Activated naive CD8-positive, alpha-beta T cell (primary cell): ENCODE results near the gene MAN1C1.
"Not testable (repeated sequence)": the region's sequence is repeated elsewhere in the genome, so short reads cannot be mapped to it uniquely, and the experiment has no call there.

Source experiments
- H3K27ac Mint-ChIP-seq: one replicate; pipeline ENCODE4 v1.8.0; 2021; ENCODE audit warnings: mixed read lengths
- H3K27me3 Mint-ChIP-seq: one replicate; pipeline ENCODE4 v1.8.0; 2021; ENCODE audit warnings: mixed read lengths
- H3K36me3 Mint-ChIP-seq: one replicate; pipeline ENCODE4 v1.8.0; 2021; ENCODE audit warnings: mixed read lengths
- H3K4me1 Mint-ChIP-seq: one replicate; pipeline ENCODE4 v1.8.0; 2021; ENCODE audit warnings: low read depth, mixed read lengths
- H3K4me3 Mint-ChIP-seq: one replicate; pipeline ENCODE4 v1.8.0; 2021; ENCODE audit warnings: mild to moderate bottlenecking, mixed read lengths
- H3K9me3 Mint-ChIP-seq: one replicate; pipeline ENCODE4 v1.8.0; 2021; ENCODE audit warnings: low read depth, mixed read lengths

The MAN1C1 gene

GRCh38 chr1:25629836-25630235 is 13.2 kb downstream of the MAN1C1 start:
- Mint-ChIP-seq H3K27me3 (no peaks in the 10 kb centered on the region), H3K4me3 (peak overlapping the region; percentile 53)

GRCh38 chr1:25631750-25632485 is 15.3 kb downstream of the MAN1C1 start:
- H3K27me3 Mint-ChIP-seq: no peaks in the 10 kb centered on the region
- H3K27ac Mint-ChIP-seq: peak overlapping the region; percentile 93
- peaks cover 10% of the 10 kb centered on the region for H3K36me3 Mint-ChIP-seq
- peaks cover 71% of the 10 kb centered on the region for H3K4me1 Mint-ChIP-seq
- H3K4me3 Mint-ChIP-seq: peak overlapping the region; percentile 90
- peaks cover 5% of the 10 kb centered on the region for H3K9me3 Mint-ChIP-seq

More at GRCh38 chr1:25629836-25630235, 13.2 kb downstream of the MAN1C1 start:
- H3K9me3 Mint-ChIP-seq: no peaks in the 10 kb centered on the region
- H3K36me3 Mint-ChIP-seq: peaks cover 9% of the 10 kb centered on the region
- H3K4me1 Mint-ChIP-seq: peaks cover 80% of the 10 kb centered on the region
- H3K27ac Mint-ChIP-seq: peak overlapping the region; percentile 35

- Mint-ChIP-seq H3K4me3 (peak overlapping the region; percentile 55), H3K36me3 (peaks cover 21% of the 10 kb centered on the region), H3K27me3 (no peaks in the 10 kb centered on the region), H3K4me1 (peaks cover 71% of the 10 kb centered on the region), H3K9me3 (peaks cover 10% of the 10 kb centered on the region), H3K27ac (peak overlapping the region; percentile 93)
Observed at GRCh38 chr1:25634066-25634465, 17.5 kb downstream of the MAN1C1 start.

- H3K27me3 Mint-ChIP-seq: no peaks in the 10 kb centered on the region
Observed at GRCh38 chr1:25634896-25635295, 18.3 kb downstream of the MAN1C1 start.

GRCh38 chr1:25636141-25636540 is 19.6 kb downstream of the MAN1C1 start:
- H3K27ac Mint-ChIP-seq, H3K27me3 Mint-ChIP-seq: not testable (repeated sequence)

More at GRCh38 chr1:25634896-25635295, 18.3 kb downstream of the MAN1C1 start:
- H3K4me3 Mint-ChIP-seq: no peak overlapping the region
- H3K4me1 Mint-ChIP-seq: peaks cover 71% of the 10 kb centered on the region
- peaks cover 14% of the 10 kb centered on the region for H3K9me3 Mint-ChIP-seq
- H3K36me3 Mint-ChIP-seq: peaks cover 25% of the 10 kb centered on the region
- peak overlapping the region; percentile 46 for H3K27ac Mint-ChIP-seq

GRCh38 chr1:25640646-25641328 is 24.2 kb downstream of the MAN1C1 start:
- peaks cover 29% of the 10 kb centered on the region for H3K36me3 Mint-ChIP-seq
- peaks cover 13% of the 10 kb centered on the region for H3K9me3 Mint-ChIP-seq
- peak overlapping the region; percentile 50 for H3K4me3 Mint-ChIP-seq
- no peaks in the 10 kb centered on the region for H3K27me3 Mint-ChIP-seq
- peak overlapping the region; percentile 47 for H3K27ac Mint-ChIP-seq
- H3K4me1 Mint-ChIP-seq: peaks cover 69% of the 10 kb centered on the region

More at GRCh38 chr1:25636141-25636540, 19.6 kb downstream of the MAN1C1 start:
- Mint-ChIP-seq H3K4me1 (peaks cover 71% of the 10 kb centered on the region), H3K9me3 (peaks cover 14% of the 10 kb centered on the region), H3K36me3 (peaks cover 25% of the 10 kb centered on the region)
- H3K4me3 Mint-ChIP-seq: not testable (repeated sequence)

- H3K4me3 Mint-ChIP-seq: peak overlapping the region; percentile 50
- peaks cover 10% of the 10 kb centered on the region for H3K9me3 Mint-ChIP-seq
- H3K27ac Mint-ChIP-seq: peak overlapping the region; percentile 16
- peaks cover 69% of the 10 kb centered on the region for H3K4me1 Mint-ChIP-seq
- H3K27me3 Mint-ChIP-seq: no peaks in the 10 kb centered on the region
- peaks cover 25% of the 10 kb centered on the region for H3K36me3 Mint-ChIP-seq
Observed at GRCh38 chr1:25641329-25641725, 24.7 kb downstream of the MAN1C1 start.

GRCh38 chr1:25641931-25642573 is 25.5 kb downstream of the MAN1C1 start:
- H3K4me3 Mint-ChIP-seq: peak overlapping the region; percentile 82
- H3K4me1 Mint-ChIP-seq: peaks cover 76% of the 10 kb centered on the region
- H3K36me3 Mint-ChIP-seq: peaks cover 27% of the 10 kb centered on the region
- peaks cover 10% of the 10 kb centered on the region for H3K9me3 Mint-ChIP-seq
- peak overlapping the region; percentile 87 for H3K27ac Mint-ChIP-seq
- no peaks in the 10 kb centered on the region for H3K27me3 Mint-ChIP-seq

GRCh38 chr1:25642574-25643108 is 26.1 kb downstream of the MAN1C1 start:
- H3K4me3 Mint-ChIP-seq: peak overlapping the region; percentile 82
- H3K27me3 Mint-ChIP-seq: no peaks in the 10 kb centered on the region
- peaks cover 23% of the 10 kb centered on the region for H3K36me3 Mint-ChIP-seq
- H3K27ac Mint-ChIP-seq: peak overlapping the region; percentile 87
- H3K9me3 Mint-ChIP-seq: peaks cover 10% of the 10 kb centered on the region
- peaks cover 79% of the 10 kb centered on the region for H3K4me1 Mint-ChIP-seq

- no peaks in the 10 kb centered on the region for H3K27me3 Mint-ChIP-seq
- peak overlapping the region; percentile 64 for H3K27ac Mint-ChIP-seq
Observed at GRCh38 chr1:25643929-25644328, 27.3 kb downstream of the MAN1C1 start.

GRCh38 chr1:25644962-25645361 is 28.4 kb downstream of the MAN1C1 start:
- Mint-ChIP-seq H3K27ac (no peak overlapping the region), H3K4me1 (peaks cover 74% of the 10 kb centered on the region), H3K27me3 (no peaks in the 10 kb centered on the region), H3K9me3 (no peaks in the 10 kb centered on the region), H3K4me3 (no peak overlapping the region), H3K36me3 (peaks cover 12% of the 10 kb centered on the region)

More at GRCh38 chr1:25643929-25644328, 27.3 kb downstream of the MAN1C1 start:
- H3K9me3 Mint-ChIP-seq: peaks cover 6% of the 10 kb centered on the region
- peak overlapping the region; percentile 57 for H3K4me3 Mint-ChIP-seq
- peaks cover 16% of the 10 kb centered on the region for H3K36me3 Mint-ChIP-seq
- peaks cover 78% of the 10 kb centered on the region for H3K4me1 Mint-ChIP-seq

GRCh38 chr1:25645637-25646400 is 29.2 kb downstream of the MAN1C1 start:
- Mint-ChIP-seq H3K27me3 (no peaks in the 10 kb centered on the region), H3K4me1 (peaks cover 74% of the 10 kb centered on the region), H3K36me3 (peaks cover 12% of the 10 kb centered on the region), H3K4me3 (no peak overlapping the region), H3K9me3 (no peaks in the 10 kb centered on the region), H3K27ac (peak overlapping the region; percentile 34)

- H3K36me3 Mint-ChIP-seq: peaks cover 12% of the 10 kb centered on the region
- H3K9me3 Mint-ChIP-seq: no peaks in the 10 kb centered on the region
- H3K4me1 Mint-ChIP-seq: peaks cover 67% of the 10 kb centered on the region
- no peak overlapping the region for H3K4me3 Mint-ChIP-seq
- H3K27ac Mint-ChIP-seq: peak overlapping the region; percentile 67
- H3K27me3 Mint-ChIP-seq: no peaks in the 10 kb centered on the region
Observed at GRCh38 chr1:25647106-25647505, 30.5 kb downstream of the MAN1C1 start.

- peaks cover 61% of the 10 kb centered on the region for H3K4me1 Mint-ChIP-seq
- peaks cover 12% of the 10 kb centered on the region for H3K36me3 Mint-ChIP-seq
- no peak overlapping the region for H3K4me3 Mint-ChIP-seq
- H3K27me3 Mint-ChIP-seq: no peaks in the 10 kb centered on the region
- no peaks in the 10 kb centered on the region for H3K9me3 Mint-ChIP-seq
- H3K27ac Mint-ChIP-seq: no peak overlapping the region
Observed at GRCh38 chr1:25647863-25648262, 31.3 kb downstream of the MAN1C1 start.
